ENCODE data around the gene SLC25A21. TPM values are rescaled to one million over a fixed set of nuclear protein-coding genes. Genes with fewer than 3 reads are reported as not detected.

Gene SLC25A21
- total RNA-seq, 4 donors from 2014 or later = 0.82 to 11.1 TPM; not detected in 2

- Histone ChIP-seq H3K9me3 (no peaks in the 10 kb centered on the region), H3K4me3 (no peak overlapping the region), H3K27ac (no peak overlapping the region), H3K27me3 (no peaks in the 10 kb centered on the region), H3K4me1 (no peaks in the 10 kb centered on the region), H3K36me3 (no peaks in the 10 kb centered on the region)
- WGBS, 2 donors (ENCODE audit: low coverage in 1 of 2) = 90 to 92% methylated on average over 2 of the region's 2 CpGs
- intact Hi-C loops (cut with DNase I; ENCODE audit: low total_unique reads) (no loop called here), in situ Hi-C loops (cut with MboI; ENCODE audit: low pct_ligation_motif_present in 1 of 4, low pct_unique_long_range_greater_than_20kb in 1 of 4, low sequenced_read_pairs in 3 of 4) (loop anchor here in 2 of 4 donors (25.0 kb wide), 2 partner anchors 263 to 288 kb away; partner anchors contain the start of gene PAX9 (in 1 of the 2))
- TF ChIP-seq POLR2A (IDR thresholded peaks at IDR 0.05) (no peak), POLR2AphosphoS5 (IDR thresholded peaks at IDR 0.05) (no peak), EP300 (IDR thresholded peaks at IDR 0.05; ENCODE audit: low read depth) (no peak)
- no peak for DNase-seq
Measured at GRCh38 chr14:36925094-36925493, 247.3 kb downstream of the SLC25A21 start.

- TF ChIP-seq POLR2A (IDR thresholded peaks at IDR 0.05) (no peak), POLR2AphosphoS5 (IDR thresholded peaks at IDR 0.05) (no peak), CTCF (IDR thresholded peaks at IDR 0.05) (no peak), EP300 (IDR thresholded peaks at IDR 0.05; ENCODE audit: low read depth) (no peak)
- in situ Hi-C loops (cut with MboI; ENCODE audit: low pct_ligation_motif_present in 1 of 4, low pct_unique_long_range_greater_than_20kb in 1 of 4, low sequenced_read_pairs in 3 of 4) = no loop called here
- DNase-seq = no peak
- no peak overlapping the region for H3K27ac ChIP-seq
- H3K36me3 ChIP-seq = no peaks in the 10 kb centered on the region
- no peaks in the 10 kb centered on the region for H3K27me3 ChIP-seq
- intact Hi-C loops (cut with DNase I; ENCODE audit: low total_unique reads) = no loop called here
- H3K9me3 ChIP-seq = no peaks in the 10 kb centered on the region
- WGBS, 2 donors (ENCODE audit: low coverage in 1 of 2) = 76 to 86% methylated on average over 2 of the region's 2 CpGs
- H3K4me3 ChIP-seq = no peak overlapping the region
- H3K4me1 ChIP-seq = no peaks in the 10 kb centered on the region
Measured at GRCh38 chr14:36916668-36917067, 255.7 kb downstream of the SLC25A21 start.

- no peaks in the 10 kb centered on the region for H3K9me3 ChIP-seq
- H3K36me3 ChIP-seq = no peaks in the 10 kb centered on the region
- H3K27me3 ChIP-seq = no peaks in the 10 kb centered on the region
- intact Hi-C loops (cut with DNase I; ENCODE audit: low total_unique reads) = no loop called here
- no peak for DNase-seq
- in situ Hi-C loops (cut with MboI; ENCODE audit: low pct_ligation_motif_present in 1 of 4, low pct_unique_long_range_greater_than_20kb in 1 of 4, low sequenced_read_pairs in 3 of 4) = no loop called here
- no peak overlapping the region for H3K27ac ChIP-seq
- TF ChIP-seq EP300 (IDR thresholded peaks at IDR 0.05; ENCODE audit: low read depth) (no peak), CTCF (IDR thresholded peaks at IDR 0.05) (no peak), POLR2A (IDR thresholded peaks at IDR 0.05) (no peak)
- 22 to 50% methylated on average over 1 of the region's 1 CpG for WGBS, 2 donors (ENCODE audit: low coverage in 1 of 2)
- no peaks in the 10 kb centered on the region for H3K4me1 ChIP-seq
- H3K4me3 ChIP-seq = no peak overlapping the region
Measured at GRCh38 chr14:36915081-36915480, 257.3 kb downstream of the SLC25A21 start.

- Histone ChIP-seq H3K27ac (no peak overlapping the region), H3K27me3 (no peaks in the 10 kb centered on the region), H3K4me3 (no peak overlapping the region), H3K4me1 (no peaks in the 10 kb centered on the region), H3K36me3 (no peaks in the 10 kb centered on the region), H3K9me3 (no peaks in the 10 kb centered on the region)
- WGBS, 2 donors (ENCODE audit: low coverage in 1 of 2) = 86% methylated on average over 3 of the region's 3 CpGs
- intact Hi-C loops (cut with DNase I; ENCODE audit: low total_unique reads) (no loop called here), in situ Hi-C loops (cut with MboI; ENCODE audit: low pct_ligation_motif_present in 1 of 4, low pct_unique_long_range_greater_than_20kb in 1 of 4, low sequenced_read_pairs in 3 of 4) (no loop called here)
- TF ChIP-seq CTCF (IDR thresholded peaks at IDR 0.05) (no peak), POLR2AphosphoS5 (IDR thresholded peaks at IDR 0.05) (no peak), POLR2A (IDR thresholded peaks at IDR 0.05) (no peak), EP300 (IDR thresholded peaks at IDR 0.05; ENCODE audit: low read depth) (no peak)
- no peak for DNase-seq
Measured at GRCh38 chr14:36910578-36910977, 261.8 kb downstream of the SLC25A21 start.

GRCh38 chr14:36905272-36905888, 267.0 kb downstream of the SLC25A21 start:
- in situ Hi-C loops (cut with MboI; ENCODE audit: low pct_ligation_motif_present in 1 of 4, low pct_unique_long_range_greater_than_20kb in 1 of 4, low sequenced_read_pairs in 3 of 4) = no loop called here
- H3K27ac ChIP-seq = no peak overlapping the region
- H3K4me1 ChIP-seq = no peaks in the 10 kb centered on the region
- TF ChIP-seq POLR2AphosphoS5 (IDR thresholded peaks at IDR 0.05) (no peak), POLR2A (IDR thresholded peaks at IDR 0.05) (no peak), EP300 (IDR thresholded peaks at IDR 0.05; ENCODE audit: low read depth) (no peak), CTCF (IDR thresholded peaks at IDR 0.05) (no peak)
- no peak overlapping the region for H3K4me3 ChIP-seq
- H3K9me3 ChIP-seq = no peaks in the 10 kb centered on the region
- no peaks in the 10 kb centered on the region for H3K36me3 ChIP-seq
- intact Hi-C loops (cut with DNase I; ENCODE audit: low total_unique reads) = no loop called here
- H3K27me3 ChIP-seq = no peaks in the 10 kb centered on the region
- WGBS, 2 donors (ENCODE audit: low coverage in 1 of 2) = 59 to 65% methylated on average over 5 of the region's 5 CpGs
- DNase-seq = no peak
